HG03060 (cell line): Measurements from ENCODE around the gene OR6C76.
"Not testable (repeated sequence)": the region's sequence is repeated elsewhere in the genome, so short reads cannot be mapped to it uniquely, and the experiment has no call there.

Source experiments
- ATAC-seq: cut with Tn5 transposase; IDR thresholded peaks from one replicate; pipeline ENCODE4 v1.9.1; 2021; ENCODE audit warnings: low read depth, moderate number of reproducible peaks; ENCODE audit not compliant: unreplicated experiment

OR6C76 gene

GRCh38 chr12:55425954-55426353 lies at the start of gene OR6C76:
Gene OR6C76, plus strand, starts transcription at chr12:55426254. Its CDS starts 0 bp downstream, at chr12:55426254.
- ATAC-seq, result no peak

GRCh38 chr12:55385891-55386290 lies 40.2 kb upstream of the OR6C76 start:
- ATAC-seq, result no peak

DNA sequence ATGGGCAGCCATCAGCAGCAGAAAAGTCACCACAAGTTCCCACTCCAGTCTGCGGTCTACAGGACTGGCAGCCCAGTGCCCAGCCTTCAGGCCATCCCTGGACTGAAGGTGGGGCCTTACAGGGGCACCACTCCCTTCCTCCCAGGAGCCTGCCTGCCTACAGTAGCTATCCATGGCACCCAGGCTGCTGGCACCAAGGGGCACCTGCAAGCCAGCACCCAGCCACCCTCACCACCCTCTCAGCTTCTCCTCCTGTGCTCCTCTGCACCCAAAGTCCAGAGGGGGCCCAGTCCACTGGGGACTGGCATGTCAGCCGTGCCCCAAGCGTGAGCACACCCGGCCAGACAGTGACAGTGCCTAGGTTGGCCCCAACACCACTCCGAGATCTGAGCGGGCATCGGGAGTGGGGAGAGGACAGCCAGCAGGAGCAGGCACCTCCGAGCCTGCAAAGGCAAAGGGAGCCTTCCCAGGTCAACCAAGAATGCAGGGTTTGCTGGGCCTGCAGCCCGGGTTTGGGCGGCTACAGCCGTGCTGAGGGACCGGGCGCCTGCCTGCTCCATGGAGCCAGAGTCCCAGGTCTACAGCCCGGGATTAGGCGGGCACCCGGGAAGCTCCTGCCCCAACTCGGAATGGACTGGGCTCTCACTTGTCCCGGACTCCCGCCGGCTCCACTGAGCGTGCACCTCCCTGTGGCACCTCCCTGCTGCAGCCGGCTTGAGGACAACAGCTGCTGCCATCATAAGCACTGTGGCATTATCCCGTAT lies 33.8 kb upstream of the OR6C76 start:
- ATAC-seq, result no peak

DNA sequence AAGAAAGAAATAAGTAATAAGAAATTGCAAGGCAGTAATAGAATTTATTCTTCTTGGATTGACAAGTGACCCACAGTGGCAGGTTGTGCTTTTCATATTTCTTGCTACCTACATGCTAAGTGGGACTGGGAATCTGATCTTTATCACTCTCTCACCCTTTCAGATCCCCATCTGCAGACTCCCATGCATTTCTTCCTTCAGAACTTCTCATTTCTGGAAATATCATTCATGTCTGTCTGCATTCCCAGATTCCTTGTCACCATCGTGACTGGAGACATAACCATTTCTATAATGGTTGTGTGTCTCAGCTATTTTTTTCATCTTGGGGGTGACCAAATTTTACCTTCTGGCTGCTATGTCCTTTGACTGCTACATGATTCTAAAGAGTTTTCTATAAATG lies 29.7 kb upstream of the OR6C76 start:
- no peak for ATAC-seq

DNA sequence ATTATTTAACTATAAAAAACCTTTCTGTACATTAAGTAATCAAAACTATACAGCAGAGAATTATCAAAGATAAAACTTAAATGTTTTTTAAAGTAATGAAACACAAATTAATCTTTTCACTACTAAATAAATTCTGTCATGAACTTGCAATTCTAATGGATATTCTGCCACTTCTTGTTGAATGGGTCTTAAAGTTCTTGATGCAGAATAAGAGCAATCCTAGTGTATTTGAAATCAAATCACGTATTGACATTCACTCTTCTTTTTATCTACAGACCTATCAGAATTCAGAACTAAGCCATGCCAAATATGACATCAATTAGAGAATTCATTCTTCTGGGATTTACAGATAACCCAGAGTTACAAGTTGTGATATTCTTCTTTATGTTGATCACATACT lies 25.8 kb upstream of the OR6C76 start, which contains the start of gene OR6C65:
OR6C65 (plus strand) TSS at position 301 of the 400 bp plus-strand sequence; CDS start at position 301, 0 bp downstream.
- no peak for ATAC-seq

DNA sequence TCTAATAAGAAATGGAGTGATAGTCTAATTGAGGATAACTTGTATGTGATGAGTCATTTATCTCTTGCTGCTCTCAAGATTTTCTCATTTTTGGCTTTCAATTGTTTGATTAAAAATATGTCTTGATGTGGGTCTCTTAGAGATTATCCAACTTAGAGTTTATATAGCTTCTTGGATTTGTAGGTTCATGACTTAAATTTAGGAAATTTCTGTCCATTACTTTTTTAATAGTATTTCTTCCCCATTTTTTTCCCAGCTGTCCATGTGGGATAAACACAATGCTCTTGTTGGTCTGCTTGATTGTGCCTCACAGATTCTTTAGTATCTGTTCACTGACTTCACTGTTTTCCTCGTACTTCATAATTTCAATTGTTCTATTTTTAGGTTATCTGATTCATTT lies 18.2 kb upstream of the OR6C76 start:
- ATAC-seq, result no peak

DNA sequence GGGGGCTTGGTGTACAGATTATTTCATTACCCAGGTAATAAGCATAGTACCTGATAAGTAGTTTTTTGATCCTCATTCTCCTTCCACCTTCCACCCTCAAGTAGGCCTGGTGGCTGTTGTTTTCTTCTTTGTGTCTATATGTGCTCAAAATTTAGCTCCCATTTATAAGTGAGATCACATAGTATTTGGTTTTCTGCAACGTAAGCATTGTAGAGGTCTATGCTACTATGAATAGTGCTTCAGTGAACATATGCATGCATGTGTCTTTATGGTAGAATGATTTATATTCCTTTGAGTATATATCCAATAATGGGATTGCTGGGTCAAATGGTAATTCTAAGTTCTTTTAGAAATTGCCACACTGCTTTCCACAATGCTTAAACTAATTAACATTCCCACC lies 16.9 kb upstream of the OR6C76 start:
- not testable (repeated sequence) for ATAC-seq

GRCh38 chr12:55412138-55412537 lies 13.9 kb upstream of the OR6C76 start:
- ATAC-seq, result not testable (repeated sequence)

- not testable (repeated sequence) for ATAC-seq
These were observed 12.3 kb upstream of the OR6C76 start for GRCh38 chr12:55413498-55414388.

DNA sequence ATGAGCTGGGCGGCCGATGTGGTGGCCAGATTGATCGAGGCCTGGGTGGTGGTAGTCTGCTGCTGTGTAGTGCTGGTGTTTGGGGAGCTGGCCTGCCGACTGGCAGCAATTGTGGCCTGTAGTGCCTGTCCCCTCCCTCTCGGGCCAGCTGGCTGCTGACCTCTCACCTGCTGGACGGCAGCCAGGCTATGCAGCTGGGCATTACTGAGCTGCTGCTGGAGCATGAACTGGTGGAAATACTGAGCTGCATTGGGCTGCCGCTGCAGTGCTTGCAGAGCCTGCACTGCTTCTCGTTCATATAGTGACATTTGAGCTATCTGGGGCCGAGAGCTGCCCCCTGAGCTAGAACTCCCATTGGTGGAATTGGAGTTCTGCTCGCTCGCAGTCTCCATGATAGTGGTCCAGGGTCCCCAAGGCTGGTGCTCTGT lies 11.6 kb upstream of the OR6C76 start:
- not testable (repeated sequence) for ATAC-seq

- ATAC-seq, result not testable (repeated sequence)
These were observed 11.2 kb upstream of the OR6C76 start for GRCh38 chr12:55414889-55415288.

DNA sequence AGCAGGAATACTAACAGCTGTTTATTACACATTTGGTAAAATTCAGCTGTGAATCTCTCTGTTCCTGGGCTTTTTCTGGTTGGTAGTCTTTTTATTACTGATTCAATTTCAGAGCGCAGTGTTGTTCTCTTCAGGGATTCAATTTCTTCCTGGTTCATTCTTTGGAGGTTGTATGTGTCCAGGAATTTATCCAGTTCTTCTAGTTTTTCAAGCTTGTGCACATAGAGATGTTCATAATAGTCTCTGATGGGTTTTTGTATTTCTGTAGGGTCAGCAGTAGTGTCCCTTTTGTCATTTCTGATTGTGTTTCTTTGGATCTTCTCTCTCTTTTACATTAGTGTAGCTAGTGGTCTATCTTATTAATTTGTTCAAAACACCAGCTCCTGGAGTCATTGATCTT lies 9.1 kb upstream of the OR6C76 start:
- no peak for ATAC-seq

DNA sequence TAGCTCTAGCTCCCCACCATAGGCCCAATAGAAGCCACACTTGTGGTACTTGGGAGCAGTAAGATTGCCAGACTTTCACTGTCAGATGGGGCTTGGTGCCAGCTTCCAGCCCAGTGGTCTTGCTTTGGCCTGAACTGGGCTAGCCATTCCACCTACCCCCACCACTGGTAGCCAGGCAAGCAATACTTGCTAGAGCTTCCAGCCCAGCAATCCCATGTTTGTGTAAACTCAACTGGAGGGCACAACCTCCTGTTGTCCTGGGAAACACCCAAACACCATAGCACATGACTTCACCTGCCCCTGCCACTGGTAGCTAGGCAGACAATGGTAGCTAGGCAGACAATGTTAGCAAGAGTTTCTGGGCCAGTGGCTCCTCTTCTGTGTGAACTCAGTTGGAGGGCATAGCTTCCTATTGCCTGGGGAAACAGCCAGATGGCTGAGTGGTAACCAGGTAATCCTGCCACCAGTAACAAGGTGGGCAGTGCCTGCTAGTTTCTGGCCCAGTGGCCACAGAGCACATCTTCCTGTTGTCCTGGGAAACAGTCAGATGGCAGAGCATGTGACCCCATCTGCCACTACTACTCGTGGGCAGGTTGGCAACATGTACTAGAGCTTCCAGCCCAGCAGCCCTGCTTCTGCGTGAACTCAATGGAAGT lies 5.6 kb upstream of the OR6C76 start:
- no peak for ATAC-seq

- no peak for ATAC-seq
These were observed 2.5 kb downstream of the OR6C76 start for GRCh38 chr12:55428331-55429243.

- ATAC-seq, result not testable (repeated sequence)
These were observed 15.2 kb downstream of the OR6C76 start for GRCh38 chr12:55441233-55441632.

DNA sequence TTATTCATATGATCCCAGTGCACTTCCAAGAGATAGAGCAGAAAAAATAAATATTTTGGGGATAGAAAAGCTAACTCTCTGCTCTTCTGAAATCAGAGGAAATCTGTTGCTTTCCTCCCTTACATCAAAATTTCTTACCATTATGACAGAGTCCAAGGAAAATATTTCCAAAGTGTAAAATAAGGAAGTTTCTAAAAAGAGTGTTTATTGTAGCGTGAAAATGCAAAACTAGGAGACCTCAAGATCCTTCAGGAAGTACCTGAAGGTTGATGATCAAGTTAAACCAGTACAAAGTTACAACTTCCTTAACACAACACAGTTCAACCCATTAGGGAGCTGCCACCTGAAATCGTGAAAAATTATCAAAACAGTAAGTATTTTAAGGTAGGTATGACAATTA lies 17.7 kb downstream of the OR6C76 start, which contains the start of gene OR6C2:
OR6C2 (plus strand) TSS at position 301 of the 400 bp plus-strand sequence. CDS start 8,138 bp downstream, outside the sequence.
- no peak for ATAC-seq

- ATAC-seq, result no peak
These were observed 19.3 kb downstream of the OR6C76 start for GRCh38 chr12:55445357-55445756.

DNA sequence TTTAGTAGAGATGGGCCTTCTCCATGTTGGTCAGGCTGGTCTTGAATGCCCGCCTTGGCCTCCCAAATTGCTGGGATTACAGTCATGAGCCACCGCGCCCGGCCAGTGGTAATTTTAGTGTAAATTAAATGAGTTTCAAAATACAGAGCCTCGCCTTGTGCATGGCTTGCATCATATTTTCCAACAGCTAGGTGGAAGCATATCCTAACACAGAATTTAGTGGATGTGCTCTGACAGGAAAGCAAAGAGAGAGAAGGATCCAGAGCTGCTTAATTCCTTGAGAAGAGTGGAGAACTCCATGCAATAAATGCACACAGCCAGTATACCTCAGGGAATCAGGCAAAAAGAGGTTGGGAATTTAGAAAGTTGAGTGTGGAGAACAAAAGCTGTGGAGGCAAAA lies 20.3 kb downstream of the OR6C76 start:
- ATAC-seq, result no peak

GRCh38 chr12:55448825-55449224 lies 22.8 kb downstream of the OR6C76 start:
- no peak for ATAC-seq

DNA sequence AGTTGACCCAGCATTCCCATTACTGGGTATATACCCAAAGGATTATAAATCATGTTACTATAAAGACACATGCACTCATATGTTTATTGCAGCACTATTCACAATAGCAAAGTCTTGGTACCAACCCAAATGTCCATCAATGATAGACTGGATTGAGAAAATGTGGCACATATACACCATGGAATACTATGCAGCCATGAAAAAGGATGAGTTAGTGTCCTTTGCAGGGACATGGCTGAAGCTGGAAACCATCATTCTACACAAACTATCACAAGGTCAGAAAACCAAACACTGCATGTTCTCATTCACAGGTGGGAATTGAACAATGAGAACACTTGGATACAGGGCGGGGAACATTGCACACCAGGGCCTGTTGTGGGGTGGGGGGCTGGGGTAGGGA lies 38.9 kb downstream of the OR6C76 start:
- ATAC-seq, result not testable (repeated sequence)
